ENCODE measurements around the gene ZNRF1. TPM values are rescaled to one million over a fixed set of nuclear protein-coding genes. Genes with fewer than 3 reads are reported as not detected.

Gene ZNRF1
- total RNA-seq, 4 donors from 2014 or later: 19.3 to 46.7 (median 32.9) TPM

DNA sequence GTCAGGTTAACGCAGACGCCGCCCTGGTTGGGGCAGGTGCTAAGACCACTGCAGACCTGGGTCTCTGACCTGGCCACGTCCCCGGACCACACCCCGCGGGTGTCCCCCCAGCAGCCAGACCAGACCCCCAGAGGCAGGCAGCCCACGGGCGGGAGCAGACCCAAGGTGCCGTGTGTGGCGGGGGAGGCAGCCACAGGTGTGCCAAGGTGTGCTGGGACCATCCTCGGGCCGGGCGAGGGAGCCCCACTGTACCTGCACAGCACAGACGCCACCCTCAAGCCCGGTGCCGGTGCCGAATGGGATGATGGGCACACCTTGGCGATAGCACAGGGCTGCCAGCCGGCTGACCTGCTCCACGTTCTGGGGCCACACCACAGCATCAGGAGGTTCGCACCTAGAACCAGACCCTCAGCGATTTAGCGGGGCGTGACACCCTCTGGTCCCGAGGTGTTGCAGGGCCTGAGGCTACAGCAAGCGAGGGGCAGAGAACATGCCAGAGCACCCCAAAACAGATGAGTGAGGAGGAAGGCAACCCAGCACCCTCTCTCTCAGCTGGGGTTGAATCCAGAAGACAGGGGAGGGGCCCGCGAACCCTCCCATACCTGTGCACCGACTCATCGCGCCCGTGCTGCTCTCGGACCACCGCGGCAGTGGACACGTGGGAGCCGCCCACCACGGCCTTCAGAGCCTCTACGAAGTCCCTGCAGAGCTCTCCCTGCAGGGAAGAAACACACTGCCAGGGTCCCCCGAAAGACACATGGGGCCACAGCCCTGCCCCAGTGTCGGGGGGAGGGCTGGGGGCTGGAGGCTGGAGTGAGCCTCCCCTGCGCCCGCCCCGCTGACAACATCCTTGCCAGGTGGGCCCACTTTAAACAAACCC, 116.4 kb downstream of the ZNRF1 start:
- DNase-seq (ENCODE audit: low spot score in 2 of 2): no peak
- intact Hi-C loops (cut with DNase I; ENCODE audit: low total_unique reads): loop anchor here (10.0 kb wide), 1 partner anchor 300 kb away; no protein-coding TSS in a partner anchor
- TF ChIP-seq POLR2A (IDR thresholded peaks at IDR 0.05): no peak
- TF ChIP-seq, protein P1, sequence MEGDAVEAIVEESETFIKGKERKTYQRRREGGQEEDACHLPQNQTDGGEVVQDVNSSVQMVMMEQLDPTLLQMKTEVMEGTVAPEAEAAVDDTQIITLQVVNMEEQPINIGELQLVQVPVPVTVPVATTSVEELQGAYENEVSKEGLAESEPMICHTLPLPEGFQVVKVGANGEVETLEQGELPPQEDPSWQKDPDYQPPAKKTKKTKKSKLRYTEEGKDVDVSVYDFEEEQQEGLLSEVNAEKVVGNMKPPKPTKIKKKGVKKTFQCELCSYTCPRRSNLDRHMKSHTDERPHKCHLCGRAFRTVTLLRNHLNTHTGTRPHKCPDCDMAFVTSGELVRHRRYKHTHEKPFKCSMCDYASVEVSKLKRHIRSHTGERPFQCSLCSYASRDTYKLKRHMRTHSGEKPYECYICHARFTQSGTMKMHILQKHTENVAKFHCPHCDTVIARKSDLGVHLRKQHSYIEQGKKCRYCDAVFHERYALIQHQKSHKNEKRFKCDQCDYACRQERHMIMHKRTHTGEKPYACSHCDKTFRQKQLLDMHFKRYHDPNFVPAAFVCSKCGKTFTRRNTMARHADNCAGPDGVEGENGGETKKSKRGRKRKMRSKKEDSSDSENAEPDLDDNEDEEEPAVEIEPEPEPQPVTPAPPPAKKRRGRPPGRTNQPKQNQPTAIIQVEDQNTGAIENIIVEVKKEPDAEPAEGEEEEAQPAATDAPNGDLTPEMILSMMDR (IDR thresholded peaks at IDR 0.05): no peak
- WGBS, 2 donors: 77% methylated on average over 40 to 43 of the region's 45 CpGs
- no peak overlapping the region for H3K4me3 ChIP-seq (ENCODE audit: low read depth, poor library complexity, severe bottlenecking)

DNA sequence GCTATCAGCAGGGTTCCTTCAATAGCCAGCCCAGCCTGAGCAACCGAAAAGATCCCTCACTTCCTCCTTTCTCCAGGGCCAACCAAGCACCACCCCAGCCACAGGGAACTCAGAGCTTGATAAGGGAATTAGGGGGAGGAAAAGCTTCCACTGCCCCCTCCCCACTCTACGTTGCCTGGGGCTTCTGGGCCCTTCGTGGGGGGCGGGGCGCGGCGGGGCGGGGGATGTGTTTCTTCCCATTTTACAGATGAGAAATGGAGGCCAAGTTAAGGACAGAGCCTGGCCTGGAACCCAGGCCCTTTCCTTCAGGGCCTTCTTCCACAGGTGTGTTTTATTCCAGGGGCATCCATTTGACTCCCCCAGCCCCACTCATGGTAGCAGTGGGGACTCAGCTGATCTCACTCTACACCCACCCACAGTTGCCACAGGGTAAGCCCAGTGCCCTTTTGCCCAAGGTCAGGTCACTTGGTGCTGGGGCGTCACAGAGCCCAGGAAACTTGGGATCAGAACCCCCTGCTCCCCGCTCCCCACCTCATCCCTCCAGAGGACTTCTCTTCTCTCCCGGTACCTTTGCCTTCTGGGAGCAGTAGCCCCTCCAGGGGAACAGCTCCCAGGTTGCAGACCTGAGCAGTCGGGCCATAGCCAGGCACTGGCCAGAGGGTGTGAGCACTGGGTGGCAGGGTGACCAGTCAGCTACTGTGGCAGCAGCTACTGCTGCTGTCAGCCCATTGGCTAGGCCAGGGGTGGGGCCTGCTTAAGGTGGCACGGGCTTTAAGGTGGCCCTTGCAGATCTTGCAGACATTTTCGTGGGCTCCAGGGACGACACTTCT, 117.5 kb downstream of the ZNRF1 start, which contains the start of gene LDHD:
Gene LDHD, minus strand, starts transcription at position 700 of the 830 bp plus-strand sequence. Its CDS starts 60 bp downstream, at position 640.
- peak; percentile 71 to 93 for DNase-seq (ENCODE audit: low spot score in 2 of 2)
- H3K4me3 ChIP-seq (ENCODE audit: low read depth, poor library complexity, severe bottlenecking): no peak within 1 kb of the TSS
- WGBS, 2 donors: 45 to 48% methylated on average over 15 of the region's 15 CpGs
- TF ChIP-seq, protein P1 (IDR thresholded peaks at IDR 0.05): no peak
- no peak for TF ChIP-seq POLR2A (IDR thresholded peaks at IDR 0.05)
- intact Hi-C loops (cut with DNase I; ENCODE audit: low total_unique reads): loop anchor here (10.0 kb wide), 1 partner anchor 301 kb away; no protein-coding TSS in a partner anchor

DNA sequence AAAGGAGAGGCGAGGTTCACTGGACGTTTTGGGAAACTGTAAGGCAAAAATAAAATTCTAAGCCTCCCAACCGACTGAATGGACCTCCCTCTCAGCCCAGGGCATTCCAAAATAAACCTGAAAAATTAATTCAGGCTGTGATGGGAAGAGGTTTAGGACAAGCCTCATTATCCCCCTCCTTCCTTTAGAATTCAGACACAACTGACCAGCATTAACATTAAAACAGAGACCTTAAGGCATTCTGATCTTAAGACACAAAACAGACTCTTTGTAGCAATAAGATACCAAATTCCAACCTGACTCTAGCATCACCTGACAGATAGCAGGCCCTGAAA, 118.1 kb downstream of the ZNRF1 start:
- WGBS, 2 donors: 29 to 38% methylated on average over 3 of the region's 3 CpGs
- DNase-seq (ENCODE audit: low spot score in 2 of 2): no peak
- TF ChIP-seq, protein P1 (IDR thresholded peaks at IDR 0.05): no peak
- TF ChIP-seq POLR2A (IDR thresholded peaks at IDR 0.05): no peak
- H3K4me3 ChIP-seq (ENCODE audit: low read depth, poor library complexity, severe bottlenecking): no peak overlapping the region
- intact Hi-C loops (cut with DNase I; ENCODE audit: low total_unique reads): loop anchor here (10.0 kb wide), 1 partner anchor 302 kb away; no protein-coding TSS in a partner anchor

DNA sequence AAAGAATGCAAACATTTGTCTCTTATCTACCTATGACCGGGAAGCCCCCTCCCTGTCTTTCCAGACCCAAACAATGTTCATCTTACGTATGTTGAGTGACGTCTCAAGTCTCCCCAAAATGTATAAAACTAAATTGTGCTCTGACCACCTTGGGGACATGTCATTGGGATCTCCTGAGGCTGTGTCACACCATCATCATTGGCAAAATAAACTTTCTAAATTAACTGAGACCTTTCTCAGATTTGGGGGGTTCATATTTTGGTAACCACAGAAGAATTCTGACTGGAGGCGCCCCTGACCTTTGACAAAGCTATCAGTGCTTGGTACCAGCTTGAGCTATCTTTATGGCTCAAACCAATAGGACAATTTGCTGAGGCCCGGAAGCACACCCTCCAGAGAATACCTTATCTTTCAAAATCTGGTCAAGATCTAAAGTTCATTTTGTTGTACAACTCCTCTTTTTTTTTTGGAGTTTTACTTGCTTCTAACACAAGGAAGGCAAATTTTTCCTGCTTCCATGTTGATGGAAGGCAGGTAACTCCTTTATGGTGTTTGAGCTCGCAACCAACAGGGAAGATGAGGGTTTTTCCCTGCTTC, 120.2 kb downstream of the ZNRF1 start:
- TF ChIP-seq, protein P1 (IDR thresholded peaks at IDR 0.05): no peak
- TF ChIP-seq POLR2A (IDR thresholded peaks at IDR 0.05): no peak
- WGBS, 2 donors: 83 to 90% methylated on average over 6 of the region's 6 CpGs
- no peak overlapping the region for H3K4me3 ChIP-seq (ENCODE audit: low read depth, poor library complexity, severe bottlenecking)
- DNase-seq (ENCODE audit: low spot score in 2 of 2): no peak
- intact Hi-C loops (cut with DNase I; ENCODE audit: low total_unique reads): loop anchor here (10.0 kb wide), 1 partner anchor 304 kb away; no protein-coding TSS in a partner anchor

DNA sequence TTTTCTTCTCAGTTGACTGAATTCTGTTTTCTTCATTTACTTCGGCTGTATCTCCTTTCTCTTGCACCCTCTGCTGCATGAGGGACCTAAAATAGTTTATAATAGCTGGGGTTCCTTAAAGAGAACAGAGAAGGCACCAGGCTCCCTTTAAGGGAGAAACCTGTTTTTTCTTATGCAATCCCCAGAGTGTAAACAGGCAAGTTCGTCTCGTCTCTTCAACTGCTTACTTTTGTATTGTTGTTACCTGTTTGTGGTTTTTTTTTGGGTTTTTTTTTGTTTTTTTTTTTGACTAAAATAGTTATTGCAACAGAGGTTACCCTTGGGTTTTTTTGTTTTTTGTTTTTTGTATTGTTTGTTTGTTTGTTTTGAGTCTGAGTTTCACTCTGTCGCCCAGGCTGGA, 121.4 kb downstream of the ZNRF1 start:
- intact Hi-C loops (cut with DNase I; ENCODE audit: low total_unique reads): no loop called here
- no peak for DNase-seq (ENCODE audit: low spot score in 2 of 2)
- 71 to 81% methylated on average over 4 of the region's 4 CpGs for WGBS, 2 donors
- TF ChIP-seq, protein P1 (IDR thresholded peaks at IDR 0.05): no peak
- no peak for TF ChIP-seq POLR2A (IDR thresholded peaks at IDR 0.05)
- no peak overlapping the region for H3K4me3 ChIP-seq (ENCODE audit: low read depth, poor library complexity, severe bottlenecking)

Measured in lower leg skin (tissue), 4 donors.